ENCODE measurements around the gene HOMEZ.
"Not testable (repeated sequence)": the region's sequence is repeated elsewhere in the genome, so short reads cannot be mapped to it uniquely, and the experiment has no call there.

The HOMEZ gene

DNA sequence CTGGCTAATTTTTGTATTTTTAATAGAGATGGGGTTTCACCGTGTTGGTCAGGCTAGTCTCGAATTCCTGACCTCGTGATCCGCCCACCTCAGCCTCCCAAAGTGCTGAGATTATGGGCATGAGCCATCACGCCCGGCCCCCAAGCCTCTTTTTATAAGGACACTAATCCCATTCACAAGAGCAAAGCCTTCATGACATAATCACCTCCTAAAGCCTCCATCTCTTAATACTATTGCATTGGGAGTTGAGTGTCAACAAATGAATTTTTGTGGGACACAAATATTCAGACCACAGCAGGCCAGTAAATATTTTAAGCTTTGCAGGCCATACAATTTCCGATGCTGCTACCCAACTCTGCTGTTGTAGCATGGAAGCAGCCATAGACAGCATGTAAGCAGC is 37.3 kb downstream of the HOMEZ start:
- in situ Hi-C loops (cut with HindIII; ENCODE audit: low pct_ligation_motif_present, low sequenced_read_pairs) = no loop called here
- Histone ChIP-seq H3K27ac (no peak overlapping the region), H3K4me3 (ENCODE audit: low read depth, low read length) (no peak overlapping the region), H3K36me3 (replicated peaks) (no peaks in the 10 kb centered on the region), H3K27me3 (replicated peaks) (no peaks in the 10 kb centered on the region)
- TF ChIP-seq, protein P1, sequence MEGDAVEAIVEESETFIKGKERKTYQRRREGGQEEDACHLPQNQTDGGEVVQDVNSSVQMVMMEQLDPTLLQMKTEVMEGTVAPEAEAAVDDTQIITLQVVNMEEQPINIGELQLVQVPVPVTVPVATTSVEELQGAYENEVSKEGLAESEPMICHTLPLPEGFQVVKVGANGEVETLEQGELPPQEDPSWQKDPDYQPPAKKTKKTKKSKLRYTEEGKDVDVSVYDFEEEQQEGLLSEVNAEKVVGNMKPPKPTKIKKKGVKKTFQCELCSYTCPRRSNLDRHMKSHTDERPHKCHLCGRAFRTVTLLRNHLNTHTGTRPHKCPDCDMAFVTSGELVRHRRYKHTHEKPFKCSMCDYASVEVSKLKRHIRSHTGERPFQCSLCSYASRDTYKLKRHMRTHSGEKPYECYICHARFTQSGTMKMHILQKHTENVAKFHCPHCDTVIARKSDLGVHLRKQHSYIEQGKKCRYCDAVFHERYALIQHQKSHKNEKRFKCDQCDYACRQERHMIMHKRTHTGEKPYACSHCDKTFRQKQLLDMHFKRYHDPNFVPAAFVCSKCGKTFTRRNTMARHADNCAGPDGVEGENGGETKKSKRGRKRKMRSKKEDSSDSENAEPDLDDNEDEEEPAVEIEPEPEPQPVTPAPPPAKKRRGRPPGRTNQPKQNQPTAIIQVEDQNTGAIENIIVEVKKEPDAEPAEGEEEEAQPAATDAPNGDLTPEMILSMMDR (IDR thresholded peaks at IDR 0.05; ENCODE audit: low read depth, low read length, missing control alignments) = no peak
- DNase-seq = no peak

DNA sequence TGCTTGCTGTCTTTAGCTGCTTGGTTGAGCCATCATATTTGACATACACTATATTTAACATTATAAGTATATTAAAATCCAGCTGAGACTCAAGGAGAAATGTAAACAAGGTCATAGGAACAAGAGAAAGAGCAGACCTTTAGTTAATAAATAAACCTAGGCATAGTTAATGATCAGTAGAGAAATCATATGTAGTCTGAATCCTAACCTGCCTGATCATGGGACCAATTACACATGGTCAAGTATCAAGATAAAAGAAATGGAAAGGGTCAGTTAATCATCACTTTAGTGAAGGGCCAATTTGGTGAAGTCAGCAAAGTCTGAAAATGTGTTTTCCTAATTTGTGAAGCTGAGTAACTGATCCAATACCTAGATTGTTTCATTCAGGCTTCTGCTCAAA is 40.6 kb downstream of the HOMEZ start:
- DNase-seq = no peak
- Histone ChIP-seq H3K27ac (no peak overlapping the region), H3K27me3 (replicated peaks) (no peaks in the 10 kb centered on the region), H3K36me3 (replicated peaks) (no peaks in the 10 kb centered on the region), H3K4me3 (ENCODE audit: low read depth, low read length) (no peak overlapping the region)
- in situ Hi-C loops (cut with HindIII; ENCODE audit: low pct_ligation_motif_present, low sequenced_read_pairs) = no loop called here
- TF ChIP-seq, protein P1 (IDR thresholded peaks at IDR 0.05; ENCODE audit: low read depth, low read length, missing control alignments) = no peak

DNA sequence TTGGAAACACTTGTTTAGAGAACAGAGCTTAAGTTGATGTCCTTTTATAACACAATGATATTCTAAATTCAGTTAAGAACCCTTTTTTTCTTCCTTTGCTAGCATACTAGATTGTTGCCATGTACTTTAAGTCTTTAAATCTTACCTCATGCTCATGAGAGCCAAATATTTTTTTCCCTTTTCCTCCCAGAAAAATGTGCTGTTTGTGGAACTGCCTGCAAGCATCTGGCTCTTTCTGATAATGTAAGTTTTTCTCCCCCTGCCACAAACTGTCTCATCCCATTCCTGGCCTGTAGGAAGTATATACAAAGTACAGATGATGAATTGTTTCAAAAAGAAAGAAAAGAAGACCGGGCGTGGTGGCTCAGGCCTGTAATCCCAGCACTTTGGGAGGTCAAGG is 42.9 kb downstream of the HOMEZ start:
- TF ChIP-seq, protein P1 (IDR thresholded peaks at IDR 0.05; ENCODE audit: low read depth, low read length, missing control alignments) = no peak
- H3K4me3 ChIP-seq (ENCODE audit: low read depth, low read length) = no peak overlapping the region
- DNase-seq = no peak
- in situ Hi-C loops (cut with HindIII; ENCODE audit: low pct_ligation_motif_present, low sequenced_read_pairs) = no loop called here
- H3K36me3 ChIP-seq (replicated peaks) = no peaks in the 10 kb centered on the region
- no peak overlapping the region for H3K27ac ChIP-seq
- no peaks in the 10 kb centered on the region for H3K27me3 ChIP-seq (replicated peaks)

DNA sequence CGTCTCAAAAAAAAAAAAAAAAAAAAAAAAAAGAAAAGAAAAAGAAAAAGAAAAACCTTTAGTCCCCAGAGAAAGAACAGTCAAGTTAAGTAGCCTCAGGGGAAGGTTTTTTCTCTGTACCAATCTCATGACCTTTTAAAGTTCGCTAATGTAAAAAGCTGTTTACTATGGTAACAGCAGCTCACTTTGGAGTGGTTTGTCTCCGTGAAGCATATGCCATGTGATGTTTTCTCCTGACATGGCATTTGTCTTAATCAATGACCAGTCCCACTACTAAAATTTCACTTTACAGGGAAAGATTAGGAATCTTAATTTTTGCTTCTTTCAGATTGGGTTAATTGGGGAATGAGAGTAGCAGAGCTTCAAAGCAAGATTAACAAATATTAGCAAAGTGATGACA is 43.9 kb downstream of the HOMEZ start:
- H3K36me3 ChIP-seq (replicated peaks) = no peaks in the 10 kb centered on the region

DNA sequence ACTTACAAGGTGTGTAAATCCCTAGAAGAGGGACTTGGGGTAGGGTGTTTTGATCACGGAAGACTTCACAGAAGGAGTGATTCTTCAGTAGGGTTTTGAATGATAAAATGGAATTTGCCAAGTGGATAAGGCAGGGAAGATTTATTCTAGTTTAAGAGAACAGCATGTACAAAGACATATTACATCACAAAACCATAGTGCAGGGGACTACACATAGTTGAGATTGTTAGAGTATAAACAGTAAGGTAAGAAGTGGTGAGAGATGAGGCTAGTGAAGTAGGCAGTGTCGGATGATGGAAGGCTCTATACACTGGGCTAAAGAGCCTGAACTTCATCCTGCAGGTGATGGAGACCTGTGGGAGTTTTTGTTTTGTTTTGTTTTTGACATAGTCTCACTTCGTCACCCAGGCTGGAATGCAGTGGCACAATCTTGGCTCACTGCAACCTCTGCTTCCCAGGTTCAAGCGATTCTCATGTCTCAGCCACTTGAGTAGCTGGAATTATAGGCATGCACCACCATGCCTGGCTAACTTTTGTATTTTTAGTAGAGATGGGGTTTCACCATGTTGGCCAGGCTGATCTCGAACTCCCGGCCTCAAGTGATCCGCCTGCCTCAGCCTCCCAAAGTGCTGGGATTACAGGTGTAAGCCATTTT is 44.7 kb downstream of the HOMEZ start:
- not testable (repeated sequence) for H3K36me3 ChIP-seq (replicated peaks)

More for the DNA sequence above, 43.9 kb downstream of the HOMEZ start:
- Histone ChIP-seq H3K4me3 (ENCODE audit: low read depth, low read length) (no peak overlapping the region), H3K27me3 (replicated peaks) (no peaks in the 10 kb centered on the region), H3K27ac (no peak overlapping the region)
- in situ Hi-C loops (cut with HindIII; ENCODE audit: low pct_ligation_motif_present, low sequenced_read_pairs) = no loop called here
- TF ChIP-seq, protein P1 (IDR thresholded peaks at IDR 0.05; ENCODE audit: low read depth, low read length, missing control alignments) = no peak
- no peak for DNase-seq

DNA sequence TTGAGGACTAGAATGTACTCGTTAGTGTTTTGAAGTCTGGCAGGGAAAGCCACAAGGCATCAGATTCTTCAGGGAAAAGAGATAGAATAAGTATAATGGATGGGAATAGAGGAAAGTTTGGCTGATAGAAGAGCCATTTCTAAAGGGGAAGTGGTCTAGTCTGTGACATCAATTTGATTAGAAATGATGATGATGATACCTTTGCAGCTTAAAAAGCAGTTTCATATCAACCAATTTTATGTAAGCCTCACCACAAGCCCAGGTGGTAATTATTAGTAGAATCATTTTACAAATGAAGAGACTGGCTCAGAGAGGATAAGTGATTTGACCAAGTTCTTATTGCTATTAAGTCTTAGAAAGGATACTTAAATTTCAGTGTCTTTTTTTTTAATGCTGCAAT is 45.3 kb downstream of the HOMEZ start:
- Histone ChIP-seq H3K36me3 (replicated peaks) (no peaks in the 10 kb centered on the region), H3K4me3 (ENCODE audit: low read depth, low read length) (no peak overlapping the region), H3K27ac (no peak overlapping the region), H3K27me3 (replicated peaks) (no peaks in the 10 kb centered on the region)
- in situ Hi-C loops (cut with HindIII; ENCODE audit: low pct_ligation_motif_present, low sequenced_read_pairs) = no loop called here
- TF ChIP-seq, protein P1 (IDR thresholded peaks at IDR 0.05; ENCODE audit: low read depth, low read length, missing control alignments) = no peak
- no peak for DNase-seq

More for the DNA sequence above, 44.7 kb downstream of the HOMEZ start:
- DNase-seq; H3K27ac ChIP-seq; H3K27me3 ChIP-seq (replicated peaks); H3K4me3 ChIP-seq (ENCODE audit: low read depth, low read length); in situ Hi-C loops (cut with HindIII; ENCODE audit: low pct_ligation_motif_present, low sequenced_read_pairs): not testable (repeated sequence)
